ENCODE measurements around the gene C1orf141.

DNA sequence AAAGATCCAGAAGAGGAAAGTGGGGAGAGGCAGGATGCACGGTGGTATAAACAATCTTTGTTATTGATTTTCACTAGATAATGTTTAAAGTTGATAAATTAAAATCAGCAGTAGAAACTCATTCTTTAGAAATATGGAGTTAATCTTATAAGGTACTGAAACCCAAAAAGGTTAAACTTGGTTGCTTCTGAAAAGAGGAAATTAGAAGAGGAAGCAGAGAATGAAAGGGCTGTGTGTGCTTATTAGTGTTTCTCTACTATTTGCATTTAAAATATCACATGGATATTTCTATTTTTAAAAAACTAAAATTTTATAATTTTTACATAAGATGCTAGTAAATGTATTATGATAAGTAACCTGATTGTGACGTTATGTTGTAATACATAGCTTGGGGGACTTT lies 24.4 kb downstream of the C1orf141 start:
- TF ChIP-seq, protein P1, sequence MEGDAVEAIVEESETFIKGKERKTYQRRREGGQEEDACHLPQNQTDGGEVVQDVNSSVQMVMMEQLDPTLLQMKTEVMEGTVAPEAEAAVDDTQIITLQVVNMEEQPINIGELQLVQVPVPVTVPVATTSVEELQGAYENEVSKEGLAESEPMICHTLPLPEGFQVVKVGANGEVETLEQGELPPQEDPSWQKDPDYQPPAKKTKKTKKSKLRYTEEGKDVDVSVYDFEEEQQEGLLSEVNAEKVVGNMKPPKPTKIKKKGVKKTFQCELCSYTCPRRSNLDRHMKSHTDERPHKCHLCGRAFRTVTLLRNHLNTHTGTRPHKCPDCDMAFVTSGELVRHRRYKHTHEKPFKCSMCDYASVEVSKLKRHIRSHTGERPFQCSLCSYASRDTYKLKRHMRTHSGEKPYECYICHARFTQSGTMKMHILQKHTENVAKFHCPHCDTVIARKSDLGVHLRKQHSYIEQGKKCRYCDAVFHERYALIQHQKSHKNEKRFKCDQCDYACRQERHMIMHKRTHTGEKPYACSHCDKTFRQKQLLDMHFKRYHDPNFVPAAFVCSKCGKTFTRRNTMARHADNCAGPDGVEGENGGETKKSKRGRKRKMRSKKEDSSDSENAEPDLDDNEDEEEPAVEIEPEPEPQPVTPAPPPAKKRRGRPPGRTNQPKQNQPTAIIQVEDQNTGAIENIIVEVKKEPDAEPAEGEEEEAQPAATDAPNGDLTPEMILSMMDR (IDR thresholded peaks at IDR 0.05) = no peak
- TF ChIP-seq POLR2A (IDR thresholded peaks at IDR 0.05) (no peak), POLR2AphosphoS5 (IDR thresholded peaks at IDR 0.05) (no peak)
